Mesendoderm (in vitro differentiated cells): ENCODE data around the gene AGAP2.

ENCODE experiments used
- DNase-seq: peaks from one replicate; pipeline ENCODE4 v3.0.0; 2013
- H2AK5ac ChIP-seq: 2 replicates; pipeline ENCODE4 v1.6.1; 2013; ENCODE audit warnings: low read length, inconsistent platforms
- H2BK120ac ChIP-seq: 2 replicates; pipeline ENCODE4 v1.6.1; 2013; ENCODE audit warnings: low read depth, mild to moderate bottlenecking, low read length, moderate library complexity, mixed read lengths
- H2BK15ac ChIP-seq: replicated peaks from 2 replicates; pipeline ENCODE4 v1.6.1; 2013; ENCODE audit warnings: low read depth, mild to moderate bottlenecking, moderate library complexity
- H2BK5ac ChIP-seq: 2 replicates; pipeline ENCODE4 v1.6.1; 2013; ENCODE audit warnings: low read length, inconsistent platforms
- H3K18ac ChIP-seq: 2 replicates; pipeline ENCODE4 v1.6.1; 2013; ENCODE audit warnings: mild to moderate bottlenecking, low read length, mixed read lengths
- H3K23ac ChIP-seq: one replicate; pipeline ENCODE4 v1.6.1; 2013; ENCODE audit warnings: low read length
- H3K27ac ChIP-seq: 2 replicates; pipeline ENCODE4 v1.5.1; 2013; ENCODE audit warnings: low read depth, mild to moderate bottlenecking, inconsistent platforms, low read length, moderate library complexity
- H3K27me3 ChIP-seq: 2 replicates; pipeline ENCODE4 v1.6.1; 2013; ENCODE audit warnings: low read length, control low read depth, mild to moderate bottlenecking, inconsistent platforms; ENCODE audit not compliant: insufficient read depth, poor library complexity
- H3K36me3 ChIP-seq: 2 replicates; pipeline ENCODE4 v1.6.1; 2013; ENCODE audit warnings: low read length, inconsistent platforms; ENCODE audit not compliant: control insufficient read depth, insufficient read depth
- H3K4ac ChIP-seq: one replicate; pipeline ENCODE4 v1.6.1; 2013; ENCODE audit warnings: low read depth, mild to moderate bottlenecking, low read length, moderate library complexity
- H3K4me1 ChIP-seq: 2 replicates; pipeline ENCODE4 v1.6.1; 2013; ENCODE audit warnings: low read depth, low read length, inconsistent platforms; ENCODE audit not compliant: control insufficient read depth
- H3K4me2 ChIP-seq: 2 replicates; pipeline ENCODE4 v1.6.1; 2013; ENCODE audit warnings: low read length
- H3K4me3 ChIP-seq: 2 replicates; pipeline ENCODE4 v1.5.1; 2013; ENCODE audit warnings: mild to moderate bottlenecking, low read length
- H3K56ac ChIP-seq: one replicate; pipeline ENCODE4 v1.6.1; 2013; ENCODE audit warnings: low read length
- H3K79me1 ChIP-seq: 2 replicates; pipeline ENCODE4 v1.6.1; 2013; ENCODE audit warnings: low read length, inconsistent platforms
- H3K79me2 ChIP-seq: 2 replicates; pipeline ENCODE4 v1.6.1; 2013; ENCODE audit warnings: mild to moderate bottlenecking, low read length; ENCODE audit not compliant: control insufficient read depth, insufficient read depth
- H3K9ac ChIP-seq: 2 replicates; pipeline ENCODE4 v1.6.1; 2013; ENCODE audit warnings: low read length, inconsistent platforms
- H4K5ac ChIP-seq: one replicate; pipeline ENCODE4 v1.6.1; 2013; ENCODE audit warnings: low read length
- H4K8ac ChIP-seq: one replicate; pipeline ENCODE4 v1.6.1; 2013; ENCODE audit warnings: low read depth, mild to moderate bottlenecking, control low read depth, low read length, moderate library complexity
- WGBS: extraction: QIAGEN DNeasy Blood & Tissue Kit; methylation state at CpG from one replicate; pipeline ENCODE4 v1.1.7; 2013; ENCODE audit warnings: low lambda C conversion rate, missing lambda C conversion rate; ENCODE audit not compliant: insufficient coverage; ENCODE audit errors: extremely low coverage; 5-methylcytosine and 5-hydroxymethylcytosine counted together

Gene AGAP2

DNA sequence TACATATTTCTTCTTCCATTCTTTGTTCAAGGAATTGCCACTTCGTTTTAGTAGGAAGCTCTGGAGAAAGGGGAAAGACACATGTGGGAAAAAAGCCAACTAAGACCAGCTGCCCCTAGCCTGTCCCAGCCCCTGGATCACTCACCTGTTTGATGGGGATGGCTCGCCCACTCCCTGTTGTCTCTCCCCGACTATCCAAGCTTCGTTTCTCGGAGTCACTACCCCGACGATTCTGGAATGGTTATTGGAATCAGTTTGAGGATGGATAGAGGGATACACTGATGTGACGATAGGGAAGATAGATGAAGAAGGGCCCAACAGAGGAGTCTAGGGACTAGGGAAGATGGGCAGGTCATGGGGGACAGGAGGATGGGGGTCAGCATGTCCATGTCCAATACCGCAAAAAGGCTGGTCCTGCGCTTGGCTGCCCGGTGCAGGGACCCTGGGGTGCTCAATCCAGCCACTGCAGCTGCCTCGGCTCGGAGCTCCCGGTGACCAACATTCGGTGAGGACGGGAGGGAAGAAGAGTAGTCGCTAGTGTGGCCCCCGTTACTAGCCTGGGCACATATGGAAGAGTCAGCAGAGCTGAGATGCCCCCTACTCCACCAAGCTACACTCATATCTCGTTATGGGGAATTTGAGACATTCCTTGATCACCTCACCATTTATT is 7.0 kb downstream of the AGAP2 start:
- no peak for DNase-seq

DNA sequence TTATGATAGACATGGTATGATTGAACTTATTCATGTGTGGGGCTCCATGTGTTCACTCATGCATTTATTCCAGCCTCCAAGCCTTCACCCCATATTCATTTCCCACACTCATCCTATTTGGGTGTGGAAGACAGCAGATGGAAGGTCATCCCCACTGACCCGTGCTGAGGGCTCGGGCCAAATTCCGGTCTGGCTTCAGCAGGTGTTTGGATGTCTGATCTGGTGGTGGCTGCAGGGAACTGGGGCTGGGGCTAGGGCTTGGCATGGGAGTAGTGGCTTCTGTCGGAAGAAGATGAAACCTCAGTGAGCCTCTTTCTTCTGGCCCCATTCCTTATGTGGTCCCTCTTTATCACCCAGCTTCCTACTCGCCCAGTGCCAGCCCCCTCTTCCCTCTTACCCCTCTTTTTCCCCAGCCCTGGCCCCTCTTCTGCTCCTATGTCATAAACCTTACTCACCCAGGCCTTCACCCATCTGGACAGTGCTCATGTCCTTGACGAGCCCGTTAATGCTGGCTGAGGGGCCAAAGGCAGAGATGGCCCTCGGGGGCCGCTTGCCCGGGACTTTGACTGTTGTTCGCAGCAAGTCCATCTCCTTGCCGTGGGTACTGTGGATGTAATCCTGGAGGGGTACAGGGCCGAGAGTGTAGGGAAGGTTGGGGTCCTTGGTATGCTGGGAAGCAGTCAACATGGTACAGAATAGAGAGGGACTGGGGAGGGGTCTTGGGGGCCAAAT is 8.0 kb downstream of the AGAP2 start:
- no peak overlapping the region for H3K4me2 ChIP-seq
- H2AK5ac ChIP-seq: no peak overlapping the region
- DNase-seq: no peak
- H3K79me1 ChIP-seq: no peaks in the 10 kb centered on the region
- H3K4me1 ChIP-seq: no peaks in the 10 kb centered on the region
- no peak overlapping the region for H3K23ac ChIP-seq
- no peak overlapping the region for H3K4ac ChIP-seq
- no peak overlapping the region for H4K5ac ChIP-seq
- H3K27me3 ChIP-seq: peaks cover 48% of the 10 kb centered on the region
- H3K18ac ChIP-seq: no peak overlapping the region
- no peak overlapping the region for H2BK5ac ChIP-seq
- no peak overlapping the region for H3K56ac ChIP-seq
- H3K4me3 ChIP-seq: no peak overlapping the region
- H3K79me2 ChIP-seq: no peaks in the 10 kb centered on the region
- H4K8ac ChIP-seq: no peak overlapping the region
- H2BK15ac ChIP-seq: no peak overlapping the region
- H3K36me3 ChIP-seq: no peaks in the 10 kb centered on the region
- no peak overlapping the region for H3K27ac ChIP-seq
- no CpG with 5 or more reads among the region's 13 CpGs for WGBS
- H2BK120ac ChIP-seq: no peak overlapping the region
- no peak overlapping the region for H3K9ac ChIP-seq

More for the DNA sequence above, 7.0 kb downstream of the AGAP2 start:
- Histone ChIP-seq H3K4me2 (no peak overlapping the region), H3K18ac (no peak overlapping the region), H3K9ac (no peak overlapping the region), H3K27ac (no peak overlapping the region), H4K5ac (no peak overlapping the region), H2BK5ac (no peak overlapping the region), H3K4me1 (peaks cover 1% of the 10 kb centered on the region), H2AK5ac (no peak overlapping the region), H2BK15ac (no peak overlapping the region), H3K4me3 (no peak overlapping the region), H3K27me3 (peaks cover 52% of the 10 kb centered on the region), H3K4ac (no peak overlapping the region), H3K23ac (no peak overlapping the region), H3K79me2 (no peaks in the 10 kb centered on the region), H3K56ac (no peak overlapping the region), H3K36me3 (no peaks in the 10 kb centered on the region), H3K79me1 (no peaks in the 10 kb centered on the region), H2BK120ac (no peak overlapping the region), H4K8ac (no peak overlapping the region)
- WGBS: no CpG with 5 or more reads among the region's 19 CpGs

DNA sequence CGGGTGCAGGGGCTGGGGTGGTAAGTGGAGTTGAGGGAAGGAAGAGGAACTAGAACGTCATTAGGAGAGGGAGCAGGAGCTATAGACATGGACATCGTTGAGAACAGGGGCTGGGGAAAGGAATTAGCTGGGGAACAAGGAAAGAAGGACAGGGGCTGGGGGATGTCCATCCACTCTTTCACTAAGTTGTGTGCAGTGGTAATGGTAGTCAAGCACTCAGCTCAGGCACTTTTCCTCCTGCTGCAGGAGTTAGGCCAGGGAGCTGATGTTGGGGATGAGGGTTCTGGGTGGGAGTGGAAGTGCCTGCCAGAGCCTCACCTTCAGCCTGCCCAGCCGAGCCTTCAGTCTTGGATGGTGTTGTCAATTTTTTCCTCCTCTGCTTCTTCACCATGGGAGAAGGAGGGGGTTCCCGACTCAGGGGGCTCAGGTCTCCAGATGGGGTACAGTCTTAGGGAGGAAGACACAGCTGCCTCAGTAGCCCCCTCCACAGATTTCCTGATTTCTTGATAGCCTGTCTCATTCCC is 9.2 kb downstream of the AGAP2 start:
- Histone ChIP-seq H2BK120ac (no peak overlapping the region), H3K4me2 (no peak overlapping the region), H3K4ac (no peak overlapping the region), H3K9ac (no peak overlapping the region), H3K56ac (no peak overlapping the region), H3K18ac (no peak overlapping the region), H3K4me3 (no peak overlapping the region), H3K27me3 (peaks cover 41% of the 10 kb centered on the region), H3K79me1 (no peaks in the 10 kb centered on the region), H4K8ac (no peak overlapping the region), H2AK5ac (no peak overlapping the region), H2BK15ac (no peak overlapping the region), H2BK5ac (no peak overlapping the region), H3K36me3 (no peaks in the 10 kb centered on the region), H4K5ac (no peak overlapping the region), H3K79me2 (no peaks in the 10 kb centered on the region), H3K4me1 (no peaks in the 10 kb centered on the region), H3K27ac (no peak overlapping the region), H3K23ac (no peak overlapping the region)
- WGBS: no CpG with 5 or more reads among the region's 5 CpGs
- no peak for DNase-seq

DNA sequence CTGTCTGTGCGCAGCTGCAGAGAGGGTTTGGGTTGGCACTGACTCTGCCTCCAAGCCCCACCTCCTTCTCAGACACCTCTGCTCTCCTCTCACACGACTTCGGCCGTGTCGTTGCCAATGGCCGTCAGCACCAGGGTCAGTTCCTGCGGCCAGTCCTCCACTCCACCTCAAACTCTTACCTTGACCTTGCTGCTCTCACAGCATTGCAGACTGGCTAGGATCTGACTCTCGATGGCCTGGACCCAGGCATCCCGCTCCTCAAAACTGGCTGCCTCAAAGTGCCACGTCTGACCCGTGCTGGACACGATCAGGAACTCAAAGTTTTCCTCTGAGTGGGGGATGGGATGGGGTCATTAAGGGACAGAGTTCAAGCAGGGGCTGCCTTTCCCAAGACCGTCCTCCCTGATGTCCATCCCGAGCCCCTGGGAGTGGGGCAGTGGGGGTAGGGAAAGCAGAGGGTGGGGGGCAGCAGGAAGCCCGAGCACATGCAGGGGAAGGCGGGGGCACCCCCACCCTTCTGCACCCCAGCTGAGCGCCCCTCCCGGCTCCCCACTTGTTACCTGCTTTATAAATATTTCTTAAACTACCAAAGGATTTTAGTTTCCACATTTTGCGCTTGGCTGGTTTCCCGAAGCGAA is 10.7 kb downstream of the AGAP2 start:
- Histone ChIP-seq H4K5ac (no peak overlapping the region), H3K23ac (no peak overlapping the region), H3K4me1 (no peaks in the 10 kb centered on the region), H3K27me3 (peaks cover 31% of the 10 kb centered on the region), H3K4me3 (no peak overlapping the region), H2AK5ac (no peak overlapping the region), H3K56ac (no peak overlapping the region), H2BK15ac (no peak overlapping the region), H2BK5ac (no peak overlapping the region), H2BK120ac (no peak overlapping the region), H3K18ac (no peak overlapping the region), H3K36me3 (no peaks in the 10 kb centered on the region), H3K27ac (no peak overlapping the region), H3K4ac (no peak overlapping the region), H3K79me2 (no peaks in the 10 kb centered on the region), H3K79me1 (no peaks in the 10 kb centered on the region), H3K9ac (no peak overlapping the region), H4K8ac (no peak overlapping the region), H3K4me2 (no peak overlapping the region)
- no CpG with 5 or more reads among the region's 21 CpGs for WGBS
- peak; percentile 77 for DNase-seq

DNA sequence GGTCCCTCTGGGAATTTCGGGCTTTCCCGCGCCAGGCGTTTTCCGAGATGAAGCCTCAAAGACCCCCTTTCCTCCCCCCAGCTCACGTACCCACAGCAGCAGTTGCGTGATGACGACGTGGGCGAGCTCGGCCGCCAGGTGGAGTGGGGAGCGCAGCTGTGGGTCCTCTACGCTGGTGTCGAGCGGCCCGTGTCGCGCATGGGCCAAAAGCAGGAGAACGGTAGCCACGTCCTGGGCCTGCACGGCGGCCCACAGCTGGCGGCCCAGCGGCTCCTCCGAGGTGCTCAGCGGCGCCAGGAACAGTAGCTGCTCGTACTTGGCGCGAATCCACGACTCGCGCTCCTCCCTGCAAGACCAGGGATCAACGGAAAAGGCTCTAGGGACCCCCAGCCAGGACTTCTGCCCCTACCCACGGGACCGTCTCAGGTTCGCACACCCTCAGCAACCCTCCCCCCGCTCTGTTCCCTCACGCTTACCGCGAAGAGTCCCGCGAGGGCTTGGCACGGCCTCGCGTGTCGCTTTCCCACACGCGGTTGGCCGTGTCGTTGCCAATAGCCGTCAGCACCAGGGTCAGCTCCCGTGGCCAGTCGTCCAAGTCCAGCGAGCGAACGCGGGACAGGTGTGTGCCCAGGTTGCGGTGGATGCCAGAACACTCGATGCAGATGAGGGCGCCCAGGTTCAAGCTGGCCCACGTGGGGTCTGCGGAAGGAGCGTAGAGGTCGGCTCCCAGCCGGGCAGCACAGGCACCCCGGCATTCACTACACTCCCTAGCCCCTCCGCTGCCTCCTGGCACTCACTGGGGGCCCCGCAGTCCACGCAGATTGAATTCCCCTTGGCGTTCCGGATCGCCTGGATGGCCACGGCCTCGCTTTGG is 11.4 kb downstream of the AGAP2 start:
- Histone ChIP-seq H3K4me2 (peak overlapping the region; percentile 91), H2BK120ac (no peak overlapping the region), H3K23ac (no peak overlapping the region), H3K4me3 (no peak overlapping the region), H2BK5ac (no peak overlapping the region), H3K18ac (no peak overlapping the region), H4K5ac (no peak overlapping the region), H3K56ac (no peak overlapping the region), H3K36me3 (no peaks in the 10 kb centered on the region), H3K79me2 (no peaks in the 10 kb centered on the region), H2AK5ac (no peak overlapping the region), H3K27ac (no peak overlapping the region), H3K9ac (no peak overlapping the region), H3K79me1 (no peaks in the 10 kb centered on the region), H2BK15ac (no peak overlapping the region), H3K4me1 (no peaks in the 10 kb centered on the region), H3K4ac (no peak overlapping the region), H3K27me3 (peaks cover 28% of the 10 kb centered on the region), H4K8ac (no peak overlapping the region)
- no CpG with 5 or more reads among the region's 76 CpGs for WGBS
- no peak for DNase-seq
